Coronary artery (tissue), 2 donors: ENCODE measurements around the gene TENT5D.
"Not testable (repeated sequence)": the region's sequence is repeated elsewhere in the genome, so short reads cannot be mapped to it uniquely, and the experiment has no call there.

Experiments used
- DNase-seq: peaks from one replicate; pipeline ENCODE4 v3.0.0-alpha.2; 2017; ENCODE audit warnings: low spot score
- H3K27ac ChIP-seq, 2 donors: fragments of 200-600 bp; sonication (generic); one replicate each; pipeline ENCODE4 v1.5.1; 2016 to 2019
- H3K4me3 ChIP-seq: fragments of 200-600 bp; sonication (generic); 2 replicates; pipeline ENCODE4 v1.5.1; 2016; ENCODE audit warnings: mild to moderate bottlenecking, moderate library complexity
- TF ChIP-seq, protein P1 (sequence below): fragments of 200-600 bp; sonication (generic); IDR thresholded peaks from one replicate; pipeline ENCODE4 v1.5.1; 2019; ENCODE audit warnings: antibody characterized with exemption

TENT5D gene

DNA sequence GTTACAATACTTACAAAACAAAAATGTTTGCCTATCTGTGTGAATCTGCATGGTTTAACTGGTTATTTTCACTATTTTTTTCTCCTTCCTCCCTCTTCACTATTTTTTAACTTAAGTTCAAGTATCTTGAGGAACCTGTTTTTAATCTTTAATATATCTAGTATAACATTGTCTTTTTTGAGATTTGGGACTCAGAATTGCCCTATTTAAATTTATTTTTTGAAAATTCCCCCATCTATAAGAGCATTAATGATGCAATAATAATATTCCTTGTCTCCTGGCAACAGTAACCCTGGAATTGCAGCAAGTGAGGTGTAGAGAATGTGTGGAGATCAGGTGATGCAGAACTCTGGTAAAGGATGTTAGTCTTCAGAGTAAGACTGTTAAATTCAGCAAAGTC is at the start of gene TENT5D:
Gene TENT5D, plus strand, starts transcription at position 301 of the 400 bp plus-strand sequence. CDS start 22,093 bp downstream, outside the sequence.
- Histone ChIP-seq H3K27ac (no peak within 1 kb of the TSS), H3K4me3 (no peak within 1 kb of the TSS)
- TF ChIP-seq, protein P1, sequence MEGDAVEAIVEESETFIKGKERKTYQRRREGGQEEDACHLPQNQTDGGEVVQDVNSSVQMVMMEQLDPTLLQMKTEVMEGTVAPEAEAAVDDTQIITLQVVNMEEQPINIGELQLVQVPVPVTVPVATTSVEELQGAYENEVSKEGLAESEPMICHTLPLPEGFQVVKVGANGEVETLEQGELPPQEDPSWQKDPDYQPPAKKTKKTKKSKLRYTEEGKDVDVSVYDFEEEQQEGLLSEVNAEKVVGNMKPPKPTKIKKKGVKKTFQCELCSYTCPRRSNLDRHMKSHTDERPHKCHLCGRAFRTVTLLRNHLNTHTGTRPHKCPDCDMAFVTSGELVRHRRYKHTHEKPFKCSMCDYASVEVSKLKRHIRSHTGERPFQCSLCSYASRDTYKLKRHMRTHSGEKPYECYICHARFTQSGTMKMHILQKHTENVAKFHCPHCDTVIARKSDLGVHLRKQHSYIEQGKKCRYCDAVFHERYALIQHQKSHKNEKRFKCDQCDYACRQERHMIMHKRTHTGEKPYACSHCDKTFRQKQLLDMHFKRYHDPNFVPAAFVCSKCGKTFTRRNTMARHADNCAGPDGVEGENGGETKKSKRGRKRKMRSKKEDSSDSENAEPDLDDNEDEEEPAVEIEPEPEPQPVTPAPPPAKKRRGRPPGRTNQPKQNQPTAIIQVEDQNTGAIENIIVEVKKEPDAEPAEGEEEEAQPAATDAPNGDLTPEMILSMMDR: no peak
- no peak for DNase-seq

DNA sequence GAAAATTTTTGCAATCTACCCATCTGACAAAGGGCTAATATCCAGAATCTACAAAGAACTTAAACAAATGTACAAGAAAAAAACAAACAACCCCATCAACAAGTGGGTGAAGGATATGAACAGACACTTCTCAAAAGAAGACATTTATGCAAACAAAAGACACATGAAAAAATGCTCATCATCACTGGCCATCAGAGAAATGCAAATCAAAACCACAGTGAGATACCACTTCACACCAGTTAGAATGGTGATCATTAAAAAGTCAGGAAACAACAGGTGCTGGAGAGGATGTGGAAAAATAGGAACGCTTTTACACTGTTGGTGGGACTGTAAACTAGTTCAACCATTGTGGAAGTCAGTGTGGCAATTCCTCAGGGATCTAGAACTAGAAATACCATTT is 34.6 kb upstream of the TENT5D start:
- H3K4me3 ChIP-seq, DNase-seq, H3K27ac ChIP-seq: not testable (repeated sequence)

DNA sequence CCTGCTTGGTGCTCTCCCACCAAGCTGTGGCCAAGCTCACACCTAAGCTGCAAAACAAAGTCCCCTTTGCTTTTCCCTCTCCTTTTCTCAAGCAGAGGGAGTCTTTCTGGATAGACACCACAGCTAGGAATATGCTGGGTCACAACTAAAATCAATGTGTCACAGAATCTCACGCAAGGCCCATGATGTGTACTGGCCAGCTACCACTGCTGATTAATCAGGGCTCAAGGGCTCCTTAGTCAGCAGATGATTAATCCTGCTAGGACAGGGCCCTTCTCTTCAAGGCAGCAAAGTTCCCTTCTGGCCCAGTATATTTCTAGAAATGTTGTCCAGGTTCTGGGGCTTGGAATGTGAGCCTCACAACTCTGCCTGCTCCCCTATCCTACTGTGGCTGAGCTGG is 32.0 kb upstream of the TENT5D start:
- DNase-seq: no peak
- Histone ChIP-seq H3K4me3 (no peak overlapping the region), H3K27ac (no peak overlapping the region)
- TF ChIP-seq, protein P1: no peak

DNA sequence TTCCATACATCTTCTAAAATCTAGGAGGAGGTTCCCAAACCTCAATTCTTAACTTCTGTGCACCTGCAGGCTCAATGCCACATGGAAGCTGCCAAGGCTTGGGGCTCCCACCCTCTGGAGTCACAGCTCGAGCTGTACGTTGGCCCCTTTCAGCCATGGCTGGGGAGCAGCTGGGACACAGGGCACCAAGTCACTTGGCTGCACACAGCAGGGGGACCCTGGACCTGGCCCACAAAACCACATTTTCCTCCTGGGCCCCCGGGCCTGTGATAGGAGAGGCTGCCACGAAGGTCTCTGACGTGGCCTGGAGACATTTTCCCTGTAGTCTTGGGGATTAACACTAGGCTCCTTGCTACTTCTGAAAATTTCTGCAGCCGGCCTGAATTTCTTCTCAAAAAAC is 8.2 kb upstream of the TENT5D start:
- TF ChIP-seq, protein P1: no peak
- Histone ChIP-seq H3K27ac (no peak overlapping the region), H3K4me3 (no peak overlapping the region)
- DNase-seq: no peak

DNA sequence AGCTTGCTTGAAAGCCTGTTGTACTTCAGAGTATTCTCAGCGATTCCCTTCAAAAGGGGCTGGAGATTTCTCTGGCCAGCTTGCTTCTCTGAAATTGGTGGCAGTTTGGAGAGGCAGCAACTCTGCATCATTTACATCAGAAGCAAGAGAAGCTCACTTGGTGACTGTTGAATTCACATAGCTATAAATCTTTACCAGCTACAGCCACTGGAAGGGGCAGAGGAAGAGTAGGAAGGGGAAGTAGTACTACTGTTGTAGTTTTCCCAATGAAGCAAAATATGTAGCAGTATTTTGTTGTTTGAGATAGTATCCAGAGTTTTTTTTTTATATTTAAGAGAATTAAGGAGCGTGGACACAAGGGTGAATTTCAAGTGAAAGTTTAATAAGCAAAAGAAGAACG is 2.8 kb downstream of the TENT5D start:
- no peak overlapping the region for H3K27ac ChIP-seq
- H3K4me3 ChIP-seq: no peak overlapping the region
- DNase-seq: no peak
- TF ChIP-seq, protein P1: no peak

DNA sequence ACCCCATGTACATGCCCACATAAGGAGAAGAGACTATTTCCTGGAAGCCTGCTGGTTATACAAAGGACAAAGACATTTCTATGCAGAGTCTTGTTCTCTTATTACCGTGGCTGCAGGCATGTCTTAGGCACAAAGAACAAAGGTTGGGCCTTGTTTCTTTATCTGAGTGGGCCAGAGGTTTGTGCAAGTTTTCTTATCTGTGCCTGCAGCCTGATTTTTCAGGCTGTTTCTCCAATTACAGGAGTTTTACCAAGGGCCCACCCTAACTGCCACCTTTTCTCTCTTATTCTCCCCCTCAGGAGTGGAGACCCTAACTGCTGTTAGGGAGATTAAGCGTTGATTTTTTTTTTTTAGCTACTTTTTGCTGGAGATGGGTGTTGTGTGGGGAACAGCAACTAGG is 3.5 kb downstream of the TENT5D start:
- DNase-seq: no peak
- TF ChIP-seq, protein P1: no peak
- H3K27ac ChIP-seq: no peak overlapping the region
- H3K4me3 ChIP-seq: no peak overlapping the region

DNA sequence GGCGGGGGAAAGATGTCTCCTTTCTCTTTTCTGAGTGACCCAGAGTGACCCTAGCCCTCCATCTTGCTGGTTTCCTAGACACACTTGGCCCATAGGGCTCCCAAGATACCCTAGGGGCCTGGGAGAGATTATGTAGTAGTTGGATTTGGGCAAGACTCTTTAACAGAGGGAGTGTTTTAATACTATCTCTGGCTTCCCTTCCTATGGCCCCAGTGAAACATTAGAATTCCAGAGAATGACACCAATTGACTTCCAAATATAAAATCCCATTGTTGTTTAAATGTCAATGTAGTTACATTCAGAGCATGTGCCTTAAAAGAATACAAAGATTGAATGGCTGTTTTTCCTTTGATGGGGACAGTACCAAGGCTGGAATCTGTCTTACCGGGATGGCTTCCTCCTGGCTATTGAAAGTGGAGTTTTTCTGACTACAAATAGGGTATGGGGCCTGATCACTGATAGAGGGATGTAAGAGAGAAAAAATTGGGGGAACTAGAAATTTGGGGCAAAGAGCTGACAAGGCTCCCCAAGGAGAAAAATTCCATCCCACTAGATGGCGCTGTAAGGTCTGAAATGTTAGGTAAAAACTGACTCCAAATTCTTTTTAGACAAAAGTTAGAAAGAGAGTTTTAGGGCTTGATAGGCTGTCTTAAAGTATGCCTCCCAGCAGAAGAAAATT is 10.7 kb downstream of the TENT5D start:
- TF ChIP-seq, protein P1: no peak
- no peak for DNase-seq
- H3K4me3 ChIP-seq: no peak overlapping the region
- H3K27ac ChIP-seq: no peak overlapping the region
